MG63 (cell line): ENCODE results near the gene SLC7A1. TPM values are rescaled to one million over a fixed set of nuclear protein-coding genes. Genes with fewer than 3 reads are reported as not detected.

Source experiments
- DNase-seq: peaks from one replicate; pipeline ENCODE4 v3.0.0-alpha.2; 2020
- H3K27me3 ChIP-seq: fragments of 250-450 bp; sonication (Bioruptor Pico); 2 replicates; pipeline ENCODE4 v1.5.1; 2020; ENCODE audit warnings: mild to moderate bottlenecking, moderate library complexity
- H3K36me3 ChIP-seq: fragments of 250-450 bp; sonication (Bioruptor Pico); 2 replicates; pipeline ENCODE4 v1.5.1; 2020; ENCODE audit warnings: mild to moderate bottlenecking, moderate library complexity
- H3K4me3 ChIP-seq: fragments of 250-450 bp; sonication (Bioruptor Pico); 2 replicates; pipeline ENCODE4 v1.5.1; 2020; ENCODE audit warnings: mild to moderate bottlenecking, moderate library complexity
- H3K9me3 ChIP-seq: fragments of 250-450 bp; sonication (Bioruptor Pico); 2 replicates; pipeline ENCODE4 v1.5.1; 2020; ENCODE audit warnings: mild to moderate bottlenecking, moderate library complexity
- total RNA-seq: library from RNA; depleted of rRNA; stranded (reverse); fragments of >200 nt; shearing (Covaris generic); gene quantifications from 2 replicates; pipeline ENCODE4 v1.2.3, GENCODE V29; 2014; ENCODE audit warnings: low replicate concordance

SLC7A1 gene
- total RNA-seq, 1 experiment from 2014 or later, result 21.0 TPM

DNA sequence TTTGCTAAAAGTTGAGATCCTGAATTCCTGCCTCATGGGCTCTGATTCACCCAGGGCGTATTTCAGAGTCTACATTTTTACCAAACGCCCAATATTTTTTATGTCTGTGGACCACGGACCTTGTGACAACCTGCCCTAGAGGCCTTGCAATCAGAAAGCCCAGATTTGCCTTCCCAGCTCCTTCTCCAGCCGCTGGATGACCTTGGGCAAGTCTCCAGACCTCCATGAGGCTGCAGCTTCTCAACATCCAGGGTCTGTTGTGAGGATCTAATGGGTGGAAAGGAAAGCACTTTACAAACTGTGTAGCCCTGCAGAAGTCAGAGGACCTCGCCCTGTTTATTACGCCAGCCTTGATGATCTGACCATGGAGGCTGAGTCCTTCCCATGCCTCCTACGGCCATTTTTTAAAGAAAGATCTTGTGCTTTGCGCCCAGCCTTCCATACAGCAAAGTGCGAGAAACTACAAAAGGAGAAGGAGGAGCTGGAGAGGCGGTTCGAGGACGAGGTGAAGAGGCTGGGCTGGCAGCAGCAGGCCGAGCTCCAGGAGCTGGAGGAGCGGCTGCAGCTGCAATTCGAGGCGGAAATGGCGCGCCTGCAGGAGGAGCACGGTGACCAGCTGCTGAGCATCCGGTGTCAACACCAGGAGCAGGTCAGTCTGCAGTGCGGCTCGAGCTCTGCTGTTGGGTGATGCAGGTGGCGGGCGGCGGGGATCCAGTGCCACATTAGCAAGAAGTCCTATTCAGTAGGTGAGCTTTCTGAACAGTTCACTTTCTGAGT, 115.6 kb downstream of the SLC7A1 start:
- no peaks in the 10 kb centered on the region for H3K36me3 ChIP-seq
- H3K27me3 ChIP-seq, result no peaks in the 10 kb centered on the region
- H3K9me3 ChIP-seq, result no peaks in the 10 kb centered on the region
- no peak for DNase-seq
- H3K4me3 ChIP-seq, result no peak overlapping the region

DNA sequence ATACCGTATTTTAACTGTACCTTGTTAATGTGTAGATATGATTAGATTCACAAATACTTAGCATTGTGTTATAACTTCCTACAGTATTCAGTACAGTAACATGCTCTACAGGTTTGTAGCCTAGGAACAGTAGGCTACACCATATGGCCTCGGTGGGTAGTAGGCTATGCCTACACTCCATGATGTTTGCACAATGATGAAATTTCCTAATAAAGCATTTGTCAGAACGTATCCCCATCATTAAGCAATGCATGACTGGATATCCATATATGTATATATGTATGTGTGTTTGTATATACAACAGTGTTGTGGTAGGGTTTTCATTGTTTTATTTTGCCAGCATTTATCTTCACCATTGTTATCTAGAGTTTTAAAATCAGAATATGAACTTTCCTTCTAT, 119.4 kb downstream of the SLC7A1 start:
- Histone ChIP-seq H3K27me3 (no peaks in the 10 kb centered on the region), H3K36me3 (no peaks in the 10 kb centered on the region), H3K4me3 (no peak overlapping the region), H3K9me3 (no peaks in the 10 kb centered on the region)
- DNase-seq, result no peak

DNA sequence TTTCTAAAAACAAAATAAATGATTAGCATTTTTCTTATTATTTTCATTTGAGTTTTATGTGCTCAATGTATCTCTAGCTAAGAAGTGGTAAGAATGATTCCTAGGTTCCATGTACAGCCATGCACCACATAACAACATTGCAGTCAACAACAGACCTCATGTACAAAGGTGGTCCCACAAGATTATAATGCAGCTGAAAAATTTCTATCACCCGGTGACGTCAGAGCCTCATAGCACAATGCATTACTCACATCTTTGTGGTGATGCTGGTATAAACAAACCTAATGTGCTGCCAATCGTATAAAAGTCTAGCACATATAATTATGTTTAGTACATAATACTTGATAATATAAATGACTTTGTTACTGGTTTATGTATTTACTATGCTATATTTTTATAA, 120.5 kb downstream of the SLC7A1 start:
- peak; percentile 31 for DNase-seq

DNA sequence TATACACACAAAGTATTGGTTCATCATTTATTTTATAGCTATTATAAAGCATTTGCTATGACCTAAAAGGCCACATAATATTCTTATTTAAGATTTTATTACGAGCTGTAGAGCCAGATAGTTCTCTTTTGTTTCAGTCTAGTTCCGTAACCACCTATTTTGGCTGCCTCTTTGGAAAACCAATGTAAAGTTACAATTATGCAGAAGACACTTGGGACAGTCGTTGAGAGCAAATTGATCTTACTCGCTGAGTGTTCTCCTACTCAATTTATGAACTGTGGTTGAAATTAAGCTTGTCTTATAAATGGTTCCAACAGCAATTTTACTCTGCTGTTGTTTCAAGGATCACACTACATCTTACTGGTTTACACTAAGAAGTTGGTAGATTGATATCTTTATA, 122.3 kb downstream of the SLC7A1 start:
- no peaks in the 10 kb centered on the region for H3K27me3 ChIP-seq
- H3K36me3 ChIP-seq, result no peaks in the 10 kb centered on the region
- no peaks in the 10 kb centered on the region for H3K9me3 ChIP-seq
- no peak overlapping the region for H3K4me3 ChIP-seq
- no peak for DNase-seq

More for the DNA sequence above, 120.5 kb downstream of the SLC7A1 start:
- H3K9me3 ChIP-seq, result no peaks in the 10 kb centered on the region
- no peaks in the 10 kb centered on the region for H3K27me3 ChIP-seq
- H3K36me3 ChIP-seq, result no peaks in the 10 kb centered on the region
- no peak overlapping the region for H3K4me3 ChIP-seq

DNA sequence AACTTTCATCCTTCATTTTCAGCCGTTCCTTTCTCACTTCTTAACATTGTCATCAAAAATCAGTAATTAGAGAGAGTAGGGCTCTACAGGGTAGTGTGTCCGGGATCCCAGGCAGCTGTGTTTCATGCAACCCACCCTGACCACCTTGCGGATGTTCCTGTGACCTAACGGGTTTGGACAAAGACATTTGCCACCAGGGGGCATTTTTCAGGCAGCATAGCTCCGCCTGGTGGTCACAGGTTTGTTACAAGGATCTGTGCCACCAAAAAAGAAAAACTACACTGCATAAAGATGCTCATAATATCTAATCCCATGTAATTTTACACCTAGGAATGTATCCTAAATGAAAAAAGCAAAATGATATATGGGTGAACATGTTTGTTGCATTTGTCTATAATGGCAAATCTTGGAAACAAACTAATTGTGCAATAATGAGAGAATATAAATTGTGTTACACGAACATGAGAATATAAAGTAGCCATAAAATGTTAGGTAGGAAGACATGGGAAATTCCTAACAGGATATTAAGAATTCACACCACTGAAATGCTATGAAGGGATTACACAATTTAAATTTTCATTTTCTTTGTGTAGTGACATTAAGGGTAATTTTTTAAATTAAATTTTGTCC, 123.0 kb downstream of the SLC7A1 start:
- no peaks in the 10 kb centered on the region for H3K27me3 ChIP-seq
- H3K4me3 ChIP-seq, result no peak overlapping the region
- peak; percentile 44 for DNase-seq
- H3K36me3 ChIP-seq, result no peaks in the 10 kb centered on the region
- no peaks in the 10 kb centered on the region for H3K9me3 ChIP-seq

DNA sequence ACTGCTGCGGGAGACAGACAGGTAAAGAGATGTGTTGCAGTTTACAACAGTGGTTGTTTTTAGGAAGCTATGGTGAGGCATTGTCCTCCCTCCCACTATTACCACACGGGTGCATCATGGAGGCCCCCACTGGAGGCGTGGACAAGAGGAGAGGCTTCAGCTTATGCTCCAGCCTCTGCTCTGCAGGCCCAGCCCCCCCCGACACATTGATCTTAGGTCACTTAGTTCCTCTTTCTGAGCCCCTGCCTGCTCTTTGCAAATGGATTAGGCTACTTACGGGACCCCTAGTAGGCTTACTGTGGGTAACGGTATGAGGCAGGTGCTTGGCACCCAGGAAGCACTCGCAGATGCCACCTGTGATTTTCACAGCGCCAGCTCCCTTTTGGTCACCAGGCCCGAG, 123.9 kb downstream of the SLC7A1 start:
- Histone ChIP-seq H3K4me3 (no peak overlapping the region), H3K36me3 (no peaks in the 10 kb centered on the region), H3K27me3 (no peaks in the 10 kb centered on the region), H3K9me3 (no peaks in the 10 kb centered on the region)
- no peak for DNase-seq

DNA sequence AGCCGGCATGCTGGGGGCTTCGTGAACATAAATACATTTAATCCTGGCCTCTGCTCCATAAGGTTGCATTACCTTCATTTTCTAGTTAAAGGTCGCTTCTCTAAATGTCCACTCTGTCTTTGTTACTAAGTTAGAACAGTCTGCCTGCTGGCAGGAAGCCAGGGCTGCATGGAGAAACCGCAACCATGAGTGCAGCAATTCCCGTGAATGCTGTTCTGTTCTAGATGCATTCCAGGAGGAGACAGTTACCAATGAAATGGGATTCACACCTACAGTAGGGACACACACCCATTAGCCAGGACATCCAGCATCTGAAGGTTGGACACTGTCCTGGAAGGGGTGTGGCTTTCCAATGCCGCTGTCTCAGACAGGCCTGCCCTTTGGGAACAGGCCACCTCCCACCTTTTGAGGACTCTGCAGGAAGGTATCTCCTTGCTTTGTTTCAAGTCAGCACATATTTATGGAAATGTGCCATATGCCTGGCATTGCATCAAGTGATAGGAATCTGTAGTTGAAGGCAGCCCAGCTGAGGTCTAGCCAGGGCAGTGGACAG, 129.7 kb downstream of the SLC7A1 start:
- DNase-seq, result no peak
- no peak overlapping the region for H3K4me3 ChIP-seq
- H3K9me3 ChIP-seq, result no peaks in the 10 kb centered on the region

DNA sequence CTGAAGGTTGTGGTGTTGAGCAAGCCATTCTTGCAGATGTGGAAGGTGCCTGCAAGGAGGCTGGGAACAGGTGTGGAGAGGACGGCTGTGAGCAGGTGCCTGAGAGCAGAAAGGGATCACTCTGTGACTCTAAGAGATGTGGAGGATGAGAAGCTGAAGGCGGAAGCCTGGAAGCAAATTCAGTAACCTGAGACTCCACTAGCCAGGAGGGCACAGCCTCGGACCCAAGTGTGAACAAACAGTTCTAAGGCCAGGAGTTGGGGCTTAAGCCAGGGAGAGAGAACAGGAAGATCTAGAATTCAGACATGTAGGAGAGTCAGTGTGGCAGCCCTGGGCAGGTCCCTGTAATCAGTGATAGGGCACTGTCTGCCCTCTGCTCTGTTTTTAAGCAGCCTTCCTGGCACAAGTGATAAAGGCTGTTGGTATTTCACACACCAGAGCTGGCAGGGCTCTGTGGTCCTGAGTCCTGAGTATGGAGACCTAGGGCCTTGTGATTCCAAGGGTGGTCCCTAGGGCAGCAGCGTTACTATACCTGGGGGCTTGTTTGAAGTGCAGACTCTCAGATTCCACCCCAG, 131.3 kb downstream of the SLC7A1 start:
- no peaks in the 10 kb centered on the region for H3K9me3 ChIP-seq
- no peak for DNase-seq

More for the DNA sequence above, 129.7 kb downstream of the SLC7A1 start:
- Histone ChIP-seq H3K27me3 (no peaks in the 10 kb centered on the region), H3K36me3 (no peaks in the 10 kb centered on the region)

DNA sequence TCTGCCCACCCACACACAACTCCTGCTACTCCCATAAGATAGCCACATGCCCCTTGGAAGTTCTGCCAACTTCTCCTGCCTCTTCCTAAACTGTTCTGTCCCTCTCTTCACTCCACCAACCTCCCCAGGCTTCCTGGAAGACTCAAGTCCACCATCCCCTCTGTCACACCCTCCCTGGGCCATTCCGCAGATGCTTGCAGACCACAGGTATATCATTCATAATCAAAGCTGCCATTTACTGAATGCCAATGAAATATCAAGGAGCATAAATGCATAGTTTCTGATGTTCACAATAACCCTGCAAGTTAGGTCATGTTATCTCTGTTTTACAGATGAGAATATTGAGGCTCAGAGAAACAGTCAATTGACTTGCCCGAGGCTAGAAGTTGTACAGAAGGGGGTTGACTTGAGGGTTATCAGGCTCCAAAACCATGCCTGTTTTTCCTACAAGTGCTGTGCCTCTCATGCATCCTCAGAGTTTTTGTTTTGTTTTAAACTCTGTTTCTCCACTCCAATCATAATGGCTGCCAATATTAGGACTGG, 135.6 kb downstream of the SLC7A1 start:
- Histone ChIP-seq H3K4me3 (no peak overlapping the region), H3K36me3 (no peaks in the 10 kb centered on the region), H3K27me3 (no peaks in the 10 kb centered on the region), H3K9me3 (no peaks in the 10 kb centered on the region)
- no peak for DNase-seq

More for the DNA sequence above, 131.3 kb downstream of the SLC7A1 start:
- no peak overlapping the region for H3K4me3 ChIP-seq
- H3K36me3 ChIP-seq, result no peaks in the 10 kb centered on the region
- no peaks in the 10 kb centered on the region for H3K27me3 ChIP-seq
